Neural cell (in vitro differentiated cells): ENCODE data around the gene ADAMTSL4. TPM values are rescaled to one million over a fixed set of nuclear protein-coding genes. Genes with fewer than 3 reads are reported as not detected.

ENCODE experiments used
- H2AFZ ChIP-seq: fragments of 200-600, 300-800 bp; sonication (generic), shearing (Covaris generic); 2 replicates; pipeline ENCODE4 v1.6.0; 2014; ENCODE audit warnings: low read depth, mild to moderate bottlenecking, antibody characterized with exemption, low read length, moderate library complexity
- H3F3A ChIP-seq: fragments of 200-600 bp; shearing (Covaris generic); 2 replicates; pipeline ENCODE4 v1.6.1; 2016; ENCODE audit warnings: mild to moderate bottlenecking, moderate library complexity, mixed read lengths, antibody characterized with exemption, low read length; ENCODE audit not compliant: insufficient read depth, poor library complexity, severe bottlenecking
- H3K27ac ChIP-seq: fragments of 200-600, 300-800 bp; sonication (generic), shearing (Covaris generic); 2 replicates; pipeline ENCODE4 v1.5.1; 2014; ENCODE audit warnings: mild to moderate bottlenecking, low read length, moderate library complexity
- H3K27me3 ChIP-seq: fragments of 300-800, 200-600 bp; sonication (generic), shearing (Covaris generic); 2 replicates; pipeline ENCODE4 v1.6.0; 2014; ENCODE audit warnings: mild to moderate bottlenecking, low read depth, low read length, moderate library complexity; ENCODE audit not compliant: insufficient read depth
- H3K36me3 ChIP-seq: fragments of 300-800, 200-600 bp; sonication (generic), shearing (Covaris generic); 2 replicates; pipeline ENCODE4 v1.5.1; 2014; ENCODE audit warnings: mild to moderate bottlenecking, antibody characterized with exemption, low read length, moderate library complexity; ENCODE audit not compliant: insufficient read depth
- H3K4me2 ChIP-seq: fragments of 300-800, 200-600 bp; sonication (generic), shearing (Covaris generic); 2 replicates; pipeline ENCODE4 v1.6.0; 2014; ENCODE audit warnings: mild to moderate bottlenecking, low read length
- H3K4me3 ChIP-seq: fragments of 300-800, 200-600 bp; sonication (generic), shearing (Covaris generic); 2 replicates; pipeline ENCODE4 v1.5.1; 2014; ENCODE audit warnings: mild to moderate bottlenecking, low read length, moderate library complexity
- H3K79me2 ChIP-seq: fragments of 200-600 bp; shearing (Covaris generic); replicated peaks from 2 replicates; pipeline ENCODE4 v1.6.0; 2014; ENCODE audit warnings: mild to moderate bottlenecking, low read length, moderate library complexity; ENCODE audit not compliant: insufficient read depth
- H3K9ac ChIP-seq: fragments of 300-800, 200-600 bp; sonication (generic), shearing (Covaris generic); 2 replicates; pipeline ENCODE4 v1.6.1; 2016; ENCODE audit warnings: mild to moderate bottlenecking, low read length, mixed read lengths
- H3K9me2 ChIP-seq: fragments of 200-600 bp; shearing (Covaris generic); 2 replicates; pipeline ENCODE4 v1.6.1; 2016; ENCODE audit warnings: mild to moderate bottlenecking, low read length, mixed read lengths; ENCODE audit not compliant: insufficient read depth
- H3K9me3 ChIP-seq: fragments of 200-600, 300-800 bp; sonication (generic), shearing (Covaris generic); 2 replicates; pipeline ENCODE4 v1.6.1; 2016; ENCODE audit warnings: mild to moderate bottlenecking, mixed run types, low read length, moderate library complexity, mixed read lengths
- H4K20me1 ChIP-seq: fragments of 200-600 bp; shearing (Covaris generic); 2 replicates; pipeline ENCODE4 v1.6.1; 2016; ENCODE audit warnings: mild to moderate bottlenecking, mixed run types; ENCODE audit not compliant: insufficient read depth
- EP300 ChIP-seq: fragments of 450-650 bp; conservative IDR thresholded peaks from 2 replicates; pipeline ENCODE4 v1.6.1; 2014; ENCODE audit warnings: antibody characterized with exemption, mild to moderate bottlenecking, moderate library complexity; ENCODE audit not compliant: poor library complexity, severe bottlenecking
- EZH2 ChIP-seq: fragments of 200-600, 300-800 bp; shearing (Covaris generic), sonication (generic); IDR thresholded peaks from 2 replicates; pipeline ENCODE4 v1.6.1; 2014; ENCODE audit warnings: antibody characterized with exemption, low read length, borderline replicate concordance, mild to moderate bottlenecking; ENCODE audit not compliant: insufficient read depth, poor library complexity, severe bottlenecking
- MXI1 ChIP-seq: fragments of 450-650 bp; conservative IDR thresholded peaks from 2 replicates; pipeline ENCODE4 v1.6.1; 2014; ENCODE audit warnings: antibody characterized with exemption, mild to moderate bottlenecking; ENCODE audit not compliant: poor library complexity, severe bottlenecking
- POLR2AphosphoS5 ChIP-seq: IDR thresholded peaks from 2 replicates; pipeline ENCODE4 v1.6.1; 2012
- RAD21 ChIP-seq: fragments of 450-650 bp; conservative IDR thresholded peaks from 2 replicates; pipeline ENCODE4 v1.6.1; 2014; ENCODE audit warnings: antibody characterized with exemption, mild to moderate bottlenecking, moderate library complexity
- REST ChIP-seq: IDR thresholded peaks from 2 replicates; pipeline ENCODE4 v1.6.1; 2012; ENCODE audit warnings: borderline replicate concordance
- SMC3 ChIP-seq: fragments of 450-650 bp; conservative IDR thresholded peaks from 2 replicates; pipeline ENCODE4 v1.6.1; 2014; ENCODE audit warnings: antibody characterized with exemption, mild to moderate bottlenecking, moderate library complexity; ENCODE audit not compliant: poor library complexity
- TAF1 ChIP-seq: IDR thresholded peaks from 2 replicates; pipeline ENCODE4 v1.6.1; 2012; ENCODE audit warnings: low read depth
- polyA plus RNA-seq: library from polyadenylated mRNA; depleted of rRNA; stranded (reverse); fragments of >200 nt; gene quantifications from 2 replicates; pipeline ENCODE4 v1.2.3, GENCODE V29; 2014
- TF ChIP-seq, protein P1 (sequence below): fragments of 450-650 bp; IDR thresholded peaks from 2 replicates; pipeline ENCODE4 v1.5.1; 2014; ENCODE audit warnings: antibody characterized with exemption, mild to moderate bottlenecking, moderate library complexity; ENCODE audit not compliant: poor library complexity, severe bottlenecking

ADAMTSL4 gene
- polyA plus RNA-seq, 1 donor from 2014 or later: not detected

GRCh38 chr1:150555971-150556865 is 7.0 kb downstream of the ADAMTSL4 start:
- no peaks in the 10 kb centered on the region for H3K27me3 ChIP-seq
- no peaks in the 10 kb centered on the region for H4K20me1 ChIP-seq
- H3K9me2 ChIP-seq: no peaks in the 10 kb centered on the region
- TF ChIP-seq EZH2 (no peak), REST (no peak)
- no peak overlapping the region for H3K27ac ChIP-seq
- H3K4me3 ChIP-seq: no peak overlapping the region
- H3K79me2 ChIP-seq: no peaks in the 10 kb centered on the region
- H3F3A ChIP-seq: no peaks in the 10 kb centered on the region
- no peaks in the 10 kb centered on the region for H3K36me3 ChIP-seq
- no peak overlapping the region for H3K4me2 ChIP-seq
- no peak overlapping the region for H2AFZ ChIP-seq
- H3K9ac ChIP-seq: no peak overlapping the region
- H3K9me3 ChIP-seq: no peaks in the 10 kb centered on the region

GRCh38 chr1:150557065-150557600 is 7.9 kb downstream of the ADAMTSL4 start:
- TF ChIP-seq, protein P1, sequence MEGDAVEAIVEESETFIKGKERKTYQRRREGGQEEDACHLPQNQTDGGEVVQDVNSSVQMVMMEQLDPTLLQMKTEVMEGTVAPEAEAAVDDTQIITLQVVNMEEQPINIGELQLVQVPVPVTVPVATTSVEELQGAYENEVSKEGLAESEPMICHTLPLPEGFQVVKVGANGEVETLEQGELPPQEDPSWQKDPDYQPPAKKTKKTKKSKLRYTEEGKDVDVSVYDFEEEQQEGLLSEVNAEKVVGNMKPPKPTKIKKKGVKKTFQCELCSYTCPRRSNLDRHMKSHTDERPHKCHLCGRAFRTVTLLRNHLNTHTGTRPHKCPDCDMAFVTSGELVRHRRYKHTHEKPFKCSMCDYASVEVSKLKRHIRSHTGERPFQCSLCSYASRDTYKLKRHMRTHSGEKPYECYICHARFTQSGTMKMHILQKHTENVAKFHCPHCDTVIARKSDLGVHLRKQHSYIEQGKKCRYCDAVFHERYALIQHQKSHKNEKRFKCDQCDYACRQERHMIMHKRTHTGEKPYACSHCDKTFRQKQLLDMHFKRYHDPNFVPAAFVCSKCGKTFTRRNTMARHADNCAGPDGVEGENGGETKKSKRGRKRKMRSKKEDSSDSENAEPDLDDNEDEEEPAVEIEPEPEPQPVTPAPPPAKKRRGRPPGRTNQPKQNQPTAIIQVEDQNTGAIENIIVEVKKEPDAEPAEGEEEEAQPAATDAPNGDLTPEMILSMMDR: no peak
- TF ChIP-seq EZH2 (no peak), SMC3 (no peak), MXI1 (no peak), TAF1 (no peak), RAD21 (no peak), EP300 (no peak), POLR2AphosphoS5 (no peak), REST (no peak)
- Histone ChIP-seq H3K4me3 (no peak overlapping the region), H3K9me2 (no peaks in the 10 kb centered on the region), H3K4me2 (no peak overlapping the region), H3K79me2 (no peaks in the 10 kb centered on the region), H3K9me3 (no peaks in the 10 kb centered on the region), H3K9ac (no peak overlapping the region), H3K27me3 (no peaks in the 10 kb centered on the region), H4K20me1 (no peaks in the 10 kb centered on the region), H3K36me3 (no peaks in the 10 kb centered on the region), H2AFZ (no peak overlapping the region), H3F3A (no peaks in the 10 kb centered on the region), H3K27ac (no peak overlapping the region)
